GM10248 (cell line): Measurements from ENCODE around the gene DHRS1.
A peak's percentile ranks its signal among the peaks of the same experiment; 100 is the strongest.

Experiments used
- CTCF ChIA-PET: fragments of 300-600 bp; sonication (Branson Sonifier 250); formaldehyde crosslinking; extraction: SDS; loops from one replicate; lab custom pipeline; 2021; ENCODE audit warnings: antibody characterized with exemption; lab: Yijun Ruan, JAX
- POLR2A ChIA-PET: fragments of 350-650 bp; sonication (Branson Sonifier 250); formaldehyde crosslinking; extraction: SDS; loops from one replicate; lab custom pipeline; 2020; ENCODE audit warnings: antibody characterized with exemption; lab: Yijun Ruan, JAX
- DNase-seq: peaks from one replicate; pipeline ENCODE4 v3.0.0; 2012; ENCODE audit errors: extremely low spot score
- TF ChIP-seq, protein P1 (sequence below): IDR thresholded peaks from 2 replicates; pipeline ENCODE4 v1.5.1; 2012; ENCODE audit warnings: mild to moderate bottlenecking, low read depth; ENCODE audit errors: extremely low read depth, missing control alignments, control extremely low read depth

DHRS1 gene

DNA sequence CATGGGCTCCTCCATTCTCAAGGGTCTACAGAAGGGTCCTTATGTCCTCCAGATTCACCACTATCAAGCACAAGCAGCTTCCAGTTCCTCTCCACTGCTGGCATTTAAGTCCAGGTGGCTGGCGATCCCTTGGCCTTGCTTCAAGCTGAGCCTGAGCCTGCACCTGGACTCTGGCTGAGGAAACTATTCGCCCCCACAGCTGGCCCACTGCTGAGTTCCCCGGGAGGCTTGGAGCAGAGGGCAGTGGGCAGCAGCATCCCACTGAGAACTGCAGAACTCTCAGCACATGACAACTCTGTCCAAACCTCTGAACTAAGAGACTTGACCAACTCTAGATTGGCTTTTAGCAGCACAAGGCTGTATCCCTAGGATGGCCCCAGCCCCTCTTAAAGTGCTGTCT is 16.8 kb downstream of the DHRS1 start:
- TF ChIP-seq, protein P1, sequence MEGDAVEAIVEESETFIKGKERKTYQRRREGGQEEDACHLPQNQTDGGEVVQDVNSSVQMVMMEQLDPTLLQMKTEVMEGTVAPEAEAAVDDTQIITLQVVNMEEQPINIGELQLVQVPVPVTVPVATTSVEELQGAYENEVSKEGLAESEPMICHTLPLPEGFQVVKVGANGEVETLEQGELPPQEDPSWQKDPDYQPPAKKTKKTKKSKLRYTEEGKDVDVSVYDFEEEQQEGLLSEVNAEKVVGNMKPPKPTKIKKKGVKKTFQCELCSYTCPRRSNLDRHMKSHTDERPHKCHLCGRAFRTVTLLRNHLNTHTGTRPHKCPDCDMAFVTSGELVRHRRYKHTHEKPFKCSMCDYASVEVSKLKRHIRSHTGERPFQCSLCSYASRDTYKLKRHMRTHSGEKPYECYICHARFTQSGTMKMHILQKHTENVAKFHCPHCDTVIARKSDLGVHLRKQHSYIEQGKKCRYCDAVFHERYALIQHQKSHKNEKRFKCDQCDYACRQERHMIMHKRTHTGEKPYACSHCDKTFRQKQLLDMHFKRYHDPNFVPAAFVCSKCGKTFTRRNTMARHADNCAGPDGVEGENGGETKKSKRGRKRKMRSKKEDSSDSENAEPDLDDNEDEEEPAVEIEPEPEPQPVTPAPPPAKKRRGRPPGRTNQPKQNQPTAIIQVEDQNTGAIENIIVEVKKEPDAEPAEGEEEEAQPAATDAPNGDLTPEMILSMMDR = no peak
- ChIA-PET POLR2A (interaction anchor here (0.6 kb wide), 1 partner anchor 143 kb away, joined by 6 read pairs; no protein-coding TSS in a partner anchor), CTCF (interaction anchor here (1.2 to 13.3 kb wide), 7 partner anchors 8 to 67 kb away, joined by 4 to 121 read pairs (median 10); partner anchors contain the start of genes CIDEB, DHRS1, MDP1 and NOP9)
- DNase-seq = no peak

DNA sequence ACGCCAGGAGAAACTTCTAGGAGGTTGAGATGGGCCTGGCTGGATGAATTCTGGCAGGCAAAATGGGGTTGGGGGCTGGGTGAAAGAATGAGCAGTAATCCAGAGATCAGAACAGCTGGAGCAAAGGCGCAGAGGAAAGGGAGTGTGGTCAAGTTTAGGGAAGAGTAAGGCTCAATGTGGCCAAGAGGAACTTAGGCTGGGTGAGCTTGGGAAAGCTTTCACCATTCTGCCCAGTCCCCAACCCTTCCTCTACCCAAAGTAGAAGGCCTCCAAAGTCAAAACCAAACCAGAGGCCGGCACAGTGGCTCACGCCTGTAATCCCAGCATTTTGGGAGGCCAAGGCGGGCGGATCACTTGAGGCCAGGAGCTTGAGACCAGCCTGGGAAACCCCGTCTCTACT is 17.9 kb downstream of the DHRS1 start:
- TF ChIP-seq, protein P1 = no peak
- ChIA-PET CTCF (interaction anchor here (1.7 to 13.3 kb wide), 7 partner anchors 10 to 66 kb away, joined by 6 to 121 read pairs (median 26); partner anchors contain the start of genes CIDEB, DHRS1, MDP1 and NOP9), POLR2A (no interaction called here)
- DNase-seq = no peak

DNA sequence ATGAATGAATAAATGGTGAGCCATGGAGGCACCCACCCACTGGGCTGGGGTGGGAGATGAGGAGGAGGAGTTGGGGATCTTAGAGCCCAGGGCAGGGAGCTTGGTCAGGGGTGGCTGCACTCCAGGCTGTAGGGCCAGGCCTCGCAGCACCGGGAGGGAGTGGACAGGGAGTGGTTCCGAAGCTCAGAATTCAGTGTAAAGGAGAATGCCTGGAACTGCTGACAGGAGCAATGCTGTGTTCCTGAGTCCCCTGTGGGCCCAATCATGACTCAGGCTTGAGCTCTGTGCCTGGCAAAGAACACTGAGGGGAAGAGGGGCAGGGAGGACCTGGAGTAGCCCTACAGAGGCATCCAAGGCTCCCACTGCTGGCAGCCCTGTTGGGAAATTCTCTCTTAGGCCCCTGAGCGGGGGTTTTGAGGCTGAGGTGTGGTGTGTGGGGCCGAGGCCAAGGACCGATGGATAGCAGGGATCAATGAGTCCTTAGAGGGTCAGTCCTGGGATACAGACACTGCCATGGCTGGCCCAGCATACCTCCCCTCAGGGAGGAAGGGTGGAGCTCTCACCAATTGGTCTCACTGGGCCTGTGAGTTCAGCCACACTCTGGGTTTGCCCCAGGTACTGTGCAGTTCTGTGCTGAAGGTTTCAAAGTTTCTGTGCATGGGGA is 18.7 kb downstream of the DHRS1 start:
- ChIA-PET CTCF (interaction anchor here (0.7 to 13.3 kb wide), 12 partner anchors 10 to 65 kb away, joined by 3 to 121 read pairs (median 8); partner anchors contain the start of genes CIDEB, DHRS1, MDP1 and NOP9), POLR2A (interaction anchor here (1.1 kb wide), 1 partner anchor 30 kb away, joined by 3 read pairs; the partner anchor contains the start of gene LTB4R)
- TF ChIP-seq, protein P1 = no peak
- no peak for DNase-seq

DNA sequence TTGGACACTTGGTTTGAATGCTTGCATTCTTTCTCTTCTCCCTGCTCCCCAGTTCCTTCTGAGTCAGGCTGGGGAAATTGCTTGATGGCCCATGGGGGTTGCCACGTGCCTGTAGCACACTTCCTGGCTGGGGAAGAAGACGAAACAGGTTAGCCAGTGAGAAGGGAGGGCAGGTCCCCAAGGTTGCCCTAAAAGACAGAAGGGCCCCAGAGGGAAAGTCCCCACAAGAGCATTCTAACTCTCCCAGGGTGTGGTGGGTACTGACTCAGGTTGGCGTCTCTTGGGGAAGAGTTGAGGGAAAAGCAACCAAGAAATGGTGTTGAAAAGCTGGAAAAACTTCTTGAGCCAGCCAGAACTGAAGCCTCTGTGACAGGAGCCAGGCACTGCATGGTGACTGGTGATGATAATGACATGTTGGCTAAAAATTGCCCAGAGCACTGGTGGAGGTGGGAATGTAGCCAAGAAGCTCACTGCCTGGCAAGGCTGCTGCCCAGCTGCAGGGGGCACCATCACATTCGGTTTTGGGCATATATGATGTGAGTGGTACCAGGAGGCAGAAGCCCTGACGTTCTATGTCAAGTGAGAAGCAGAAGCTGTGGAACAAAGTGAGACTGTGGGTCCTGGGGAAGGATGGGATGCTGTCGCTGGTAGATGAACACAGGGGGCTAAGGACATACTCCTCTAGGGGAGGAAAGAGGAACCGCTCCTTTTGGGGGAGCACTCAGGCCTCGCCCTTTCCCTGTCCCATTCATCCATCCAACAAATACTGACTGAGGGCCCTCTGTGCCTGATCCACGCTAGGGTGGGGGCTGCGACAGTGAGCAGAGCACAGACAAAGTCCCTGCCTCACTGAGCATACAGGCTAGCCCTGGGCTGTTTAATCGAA is 20.0 kb downstream of the DHRS1 start:
- peak; percentile 50 for DNase-seq
- CTCF ChIA-PET = interaction anchor here (0.7 to 13.3 kb wide), 12 partner anchors 10 to 63 kb away, joined by 3 to 121 read pairs (median 12); partner anchors contain the start of genes CIDEB, DHRS1, MDP1 and NOP9
- POLR2A ChIA-PET = no interaction called here
- TF ChIP-seq, protein P1 = peak; percentile 11

DNA sequence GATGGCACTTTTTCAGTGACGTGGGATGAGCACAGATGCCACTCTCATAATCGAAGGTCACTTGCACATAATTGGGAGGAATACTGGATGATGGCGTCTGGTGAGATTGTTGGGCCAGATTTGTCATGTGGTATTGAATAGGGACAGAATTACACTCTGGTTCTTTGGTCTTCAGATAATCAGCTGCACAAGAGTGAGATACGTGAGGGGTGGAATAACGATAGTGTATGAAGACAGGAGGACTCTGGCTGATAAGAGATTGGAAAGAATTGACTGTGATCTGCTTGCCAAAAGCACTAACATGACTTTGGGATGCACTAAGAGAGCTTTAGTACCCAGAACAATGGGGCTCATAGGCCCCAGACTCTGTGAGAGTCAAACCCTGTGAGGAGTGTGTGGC is 21.2 kb downstream of the DHRS1 start:
- TF ChIP-seq, protein P1 = no peak
- CTCF ChIA-PET = interaction anchor here (1.2 to 13.3 kb wide), 8 partner anchors 8 to 153 kb away, joined by 3 to 121 read pairs (median 20); partner anchors contain the start of genes CIDEB, DHRS1, MDP1 and NOP9

More for the DNA sequence above, 21.2 kb downstream of the DHRS1 start:
- DNase-seq = no peak
- POLR2A ChIA-PET = no interaction called here
